Heart left ventricle (tissue), 13 donors: ENCODE measurements around the gene KCNMA1.

Experiments
- CTCF ChIP-seq, 12 donors: fragments of 200-600 bp; sonication (generic) in 4 of 12; IDR thresholded peaks; one replicate each; pipeline versions ENCODE4 v1.5.0 to v1.8.0; 2018 to 2022; ENCODE audit warnings: antibody characterized with exemption in 12 of 12, mild to moderate bottlenecking in 5 of 12
- POLR2A ChIP-seq, 2 donors: fragments of 450-650 bp; IDR thresholded peaks; one replicate each; pipeline ENCODE4 v1.6.1; 2017; ENCODE audit warnings: antibody characterized with exemption in 2 of 2, mild to moderate bottlenecking in 2 of 2, moderate library complexity in 2 of 2
- donor health status: ischemic (EF 13 %, LVEDD 7.1; RV severe dilation, severe dysfunction).
- donor health status: DM: no; HTN: yes; CAD: no.
- donor health status: DM: no; HTN: no; CAD: no.
- donor health status: ischemic (EF 25% LVEDD 6.9; RV normal size, moderate dysfunction).
- donor health status: ischemic (EF 25% LVEDD 5.7; RV mildly dilated, moderate dysfunction).
- donor health status: ischemic (EF 35%, LVEDD 5.7; RV mildly dilated, moderate dysfunction).
- donor health status: nonischemic (EF 11% LVEDD 7.7; RV severe dilation, severe dysfunction).
- donor health status: DM: yes; HTN: yes; CAD: no.
- donor health status: PGD.
- donor health status: ischemic (EF 29% LVEDD 5.4; RV normal size, mild dysfunction).
- donor health status: nonischemic (EF 23%, LVEDD 6.1; RV moderate dilation, normal function).

DNA sequence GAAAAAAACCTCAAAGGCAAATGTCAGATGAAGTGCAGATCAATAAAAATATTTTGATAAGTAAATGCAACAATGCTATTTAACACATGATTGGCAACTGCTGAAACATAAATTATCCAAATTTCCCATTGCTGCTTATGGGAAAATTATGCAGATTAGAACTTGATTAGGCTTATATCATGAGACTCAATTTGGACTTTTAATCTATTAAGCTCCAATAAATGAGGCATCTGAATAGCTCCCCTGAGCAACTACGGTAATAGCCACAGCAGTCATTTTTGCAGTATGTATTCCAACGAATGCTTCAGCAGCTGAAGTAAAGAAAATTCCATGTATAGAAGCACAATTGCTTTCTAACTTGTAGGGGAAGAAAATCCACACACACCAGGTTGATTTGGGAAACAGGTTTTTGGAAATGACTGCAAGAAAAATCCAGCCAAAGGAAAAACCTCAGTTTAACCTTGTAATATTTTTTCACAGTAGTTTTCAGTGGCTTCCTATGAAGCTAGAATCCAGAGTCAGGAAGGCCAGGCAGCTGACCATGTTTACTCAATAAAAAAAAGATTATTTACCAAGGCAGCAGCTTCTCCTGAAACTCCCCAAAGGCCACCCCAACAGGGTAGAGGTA, 716.1 kb downstream of the KCNMA1 start:
- no peak for TF ChIP-seq CTCF (IDR thresholded peaks at IDR 0.05)
- TF ChIP-seq POLR2A (IDR thresholded peaks at IDR 0.05) = no peak
